ENCODE data around the gene SFMBT1. TPM values are rescaled to one million over a fixed set of nuclear protein-coding genes. Genes with fewer than 3 reads are reported as not detected.

The SFMBT1 gene
- total RNA-seq, 1 donor: 11.6 TPM

DNA sequence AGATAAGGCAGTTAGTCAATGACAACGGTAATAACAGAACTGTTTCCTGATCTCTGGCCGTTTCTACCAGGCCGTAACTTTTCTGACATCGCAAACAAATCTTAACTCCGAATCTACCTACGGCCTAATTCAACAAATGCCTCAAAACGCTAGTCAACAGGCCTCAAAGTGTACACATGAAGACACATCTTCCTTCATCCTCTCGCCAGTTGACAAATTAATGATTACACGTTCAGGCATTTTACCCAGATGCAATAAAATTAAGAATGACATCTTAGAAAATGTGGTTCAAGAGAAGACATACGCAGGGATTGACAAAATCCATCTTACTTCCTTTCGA, 1.5 kb downstream of the SFMBT1 start:
- Histone ChIP-seq H2AFZ (ENCODE audit: low read length) (peak overlapping the region; percentile 95), H3K79me2 (ENCODE audit: insufficient read depth, low read length) (peaks cover 29% of the 10 kb centered on the region), H3K27ac (ENCODE audit: low read depth, low read length) (peak overlapping the region; percentile 10), H3K9me3 (ENCODE audit: low read depth, low read length) (no peaks in the 10 kb centered on the region), H3K4me1 (ENCODE audit: insufficient read depth, low read length) (peaks cover 7% of the 10 kb centered on the region), H3K4me2 (ENCODE audit: insufficient read depth, low read length) (peak overlapping the region; percentile 93), H4K20me1 (ENCODE audit: insufficient read depth, low read length) (no peaks in the 10 kb centered on the region), H3K4me3 (ENCODE audit: insufficient read depth, low read length) (peak overlapping the region; percentile 78), H3K27me3 (ENCODE audit: insufficient read depth, low read length) (peaks cover 5% of the 10 kb centered on the region), H3K36me3 (ENCODE audit: insufficient read depth, low read length) (no peaks in the 10 kb centered on the region)
- TF ChIP-seq, protein P1, sequence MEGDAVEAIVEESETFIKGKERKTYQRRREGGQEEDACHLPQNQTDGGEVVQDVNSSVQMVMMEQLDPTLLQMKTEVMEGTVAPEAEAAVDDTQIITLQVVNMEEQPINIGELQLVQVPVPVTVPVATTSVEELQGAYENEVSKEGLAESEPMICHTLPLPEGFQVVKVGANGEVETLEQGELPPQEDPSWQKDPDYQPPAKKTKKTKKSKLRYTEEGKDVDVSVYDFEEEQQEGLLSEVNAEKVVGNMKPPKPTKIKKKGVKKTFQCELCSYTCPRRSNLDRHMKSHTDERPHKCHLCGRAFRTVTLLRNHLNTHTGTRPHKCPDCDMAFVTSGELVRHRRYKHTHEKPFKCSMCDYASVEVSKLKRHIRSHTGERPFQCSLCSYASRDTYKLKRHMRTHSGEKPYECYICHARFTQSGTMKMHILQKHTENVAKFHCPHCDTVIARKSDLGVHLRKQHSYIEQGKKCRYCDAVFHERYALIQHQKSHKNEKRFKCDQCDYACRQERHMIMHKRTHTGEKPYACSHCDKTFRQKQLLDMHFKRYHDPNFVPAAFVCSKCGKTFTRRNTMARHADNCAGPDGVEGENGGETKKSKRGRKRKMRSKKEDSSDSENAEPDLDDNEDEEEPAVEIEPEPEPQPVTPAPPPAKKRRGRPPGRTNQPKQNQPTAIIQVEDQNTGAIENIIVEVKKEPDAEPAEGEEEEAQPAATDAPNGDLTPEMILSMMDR (IDR thresholded peaks at IDR 0.05; ENCODE audit: extremely low read depth, low read depth, low read length): no peak
- DNase-seq (ENCODE audit: insufficient read length, low spot score, missing footprints): no peak

DNA sequence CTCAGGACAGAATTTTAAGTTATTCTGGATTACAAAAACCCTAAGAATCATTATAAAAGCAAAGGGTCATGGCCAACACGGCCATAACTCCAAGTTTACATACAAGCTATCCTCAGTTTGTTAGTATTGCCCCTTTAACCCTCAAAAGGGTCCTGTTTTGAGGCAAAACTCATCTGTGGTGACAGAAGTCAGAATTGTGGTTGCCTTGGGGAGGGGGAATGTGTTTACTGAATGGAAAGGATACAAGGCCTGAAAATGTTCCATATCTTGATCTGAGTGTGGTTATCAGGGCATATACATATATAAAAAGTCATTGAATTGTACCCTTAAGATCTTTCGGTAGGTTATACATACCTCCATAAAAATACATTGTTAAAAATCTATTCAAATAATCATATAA, 2.1 kb downstream of the SFMBT1 start:
- Histone ChIP-seq H3K4me1 (ENCODE audit: insufficient read depth, low read length) (peaks cover 7% of the 10 kb centered on the region), H3K4me3 (ENCODE audit: insufficient read depth, low read length) (no peak overlapping the region), H3K4me2 (ENCODE audit: insufficient read depth, low read length) (peak overlapping the region; percentile 93), H3K79me2 (ENCODE audit: insufficient read depth, low read length) (peaks cover 35% of the 10 kb centered on the region), H3K9me3 (ENCODE audit: low read depth, low read length) (no peaks in the 10 kb centered on the region), H3K27me3 (ENCODE audit: insufficient read depth, low read length) (peaks cover 5% of the 10 kb centered on the region), H3K27ac (ENCODE audit: low read depth, low read length) (no peak overlapping the region), H4K20me1 (ENCODE audit: insufficient read depth, low read length) (peaks cover 1% of the 10 kb centered on the region), H3K36me3 (ENCODE audit: insufficient read depth, low read length) (no peaks in the 10 kb centered on the region), H2AFZ (ENCODE audit: low read length) (no peak overlapping the region)
- no peak for DNase-seq (ENCODE audit: insufficient read length, low spot score, missing footprints)
- TF ChIP-seq, protein P1 (IDR thresholded peaks at IDR 0.05; ENCODE audit: extremely low read depth, low read depth, low read length): no peak

DNA sequence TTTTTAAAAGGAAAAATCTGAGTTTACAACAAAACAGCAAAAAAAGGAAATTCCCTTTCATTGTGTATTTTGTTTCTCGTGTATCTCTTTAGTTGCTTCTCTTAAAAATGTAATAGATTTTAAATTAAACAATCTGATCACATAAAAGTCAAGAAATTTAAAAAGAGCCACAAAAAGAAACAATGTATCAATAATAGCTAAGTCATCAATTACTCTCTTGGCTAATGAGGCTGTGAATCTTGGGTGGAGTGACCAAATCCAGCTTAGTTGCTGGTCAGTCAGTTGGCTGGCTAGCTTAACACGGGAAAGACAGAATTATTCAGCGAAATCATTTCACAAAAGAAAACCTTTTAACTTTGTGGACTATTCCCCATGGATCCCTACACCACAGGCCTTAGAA, 3.2 kb downstream of the SFMBT1 start:
- Histone ChIP-seq H3K4me3 (ENCODE audit: insufficient read depth, low read length) (no peak overlapping the region), H3K27me3 (ENCODE audit: insufficient read depth, low read length) (peaks cover 5% of the 10 kb centered on the region), H3K27ac (ENCODE audit: low read depth, low read length) (no peak overlapping the region), H3K9me3 (ENCODE audit: low read depth, low read length) (no peaks in the 10 kb centered on the region), H3K79me2 (ENCODE audit: insufficient read depth, low read length) (peaks cover 42% of the 10 kb centered on the region), H4K20me1 (ENCODE audit: insufficient read depth, low read length) (peaks cover 2% of the 10 kb centered on the region), H3K36me3 (ENCODE audit: insufficient read depth, low read length) (no peaks in the 10 kb centered on the region), H3K4me1 (ENCODE audit: insufficient read depth, low read length) (peaks cover 7% of the 10 kb centered on the region), H3K4me2 (ENCODE audit: insufficient read depth, low read length) (no peak overlapping the region), H2AFZ (ENCODE audit: low read length) (no peak overlapping the region)
- TF ChIP-seq, protein P1 (IDR thresholded peaks at IDR 0.05; ENCODE audit: extremely low read depth, low read depth, low read length): no peak
- no peak for DNase-seq (ENCODE audit: insufficient read length, low spot score, missing footprints)

DNA sequence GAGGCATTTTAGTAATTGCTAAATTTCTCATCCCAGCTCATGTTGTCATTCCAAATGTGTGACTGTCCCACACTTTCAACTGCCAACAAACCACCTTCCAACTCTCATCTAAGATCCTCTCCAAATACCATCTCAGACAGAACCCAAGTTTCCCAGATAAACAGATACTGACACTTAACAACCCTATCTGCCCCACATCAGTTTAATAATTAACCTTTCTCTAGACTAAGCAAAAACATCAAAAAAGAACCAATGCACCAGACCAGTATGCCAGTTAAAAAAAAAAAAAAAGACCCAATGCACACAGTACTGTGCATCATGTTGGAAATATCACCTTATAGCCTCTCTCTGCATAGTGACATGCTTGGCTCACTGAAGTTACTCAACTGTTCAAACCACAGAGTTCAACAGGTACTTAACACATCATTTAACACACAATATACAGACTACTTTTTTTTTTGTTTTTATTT, 5.5 kb downstream of the SFMBT1 start:
- Histone ChIP-seq H3K4me1 (ENCODE audit: insufficient read depth, low read length) (peaks cover 7% of the 10 kb centered on the region), H3K36me3 (ENCODE audit: insufficient read depth, low read length) (no peaks in the 10 kb centered on the region), H3K79me2 (ENCODE audit: insufficient read depth, low read length) (peaks cover 45% of the 10 kb centered on the region), H3K4me3 (ENCODE audit: insufficient read depth, low read length) (no peak overlapping the region), H3K4me2 (ENCODE audit: insufficient read depth, low read length) (no peak overlapping the region), H3K9me3 (ENCODE audit: low read depth, low read length) (no peaks in the 10 kb centered on the region), H2AFZ (ENCODE audit: low read length) (no peak overlapping the region), H4K20me1 (ENCODE audit: insufficient read depth, low read length) (peaks cover 2% of the 10 kb centered on the region), H3K27me3 (ENCODE audit: insufficient read depth, low read length) (no peaks in the 10 kb centered on the region), H3K27ac (ENCODE audit: low read depth, low read length) (no peak overlapping the region)
- TF ChIP-seq, protein P1 (IDR thresholded peaks at IDR 0.05; ENCODE audit: extremely low read depth, low read depth, low read length): no peak
- DNase-seq (ENCODE audit: insufficient read length, low spot score, missing footprints): no peak

Data from osteoblast (primary cell).